ENCODE data around the gene PRELP. TPM values are rescaled to one million over a fixed set of nuclear protein-coding genes. Genes with fewer than 3 reads are reported as not detected.

The PRELP gene
- total RNA-seq, 1 experiment from 2014 or later = not detected

GRCh38 chr1:203539831-203540546 lies 64.4 kb downstream of the PRELP start:
- H3K27ac ChIP-seq (ENCODE audit: low read length) = no peak overlapping the region
- in situ Hi-C loops (cut with HindIII; ENCODE audit: low pct_unique_long_range_greater_than_20kb, low sequenced_read_pairs) = no loop called here
- no peak for DNase-seq (ENCODE audit: low read depth, low spot score)
- intact Hi-C loops (cut with micrococcal nuclease; ENCODE audit: unreplicated experiment) = no loop called here
- no TSS peak for BruUV-seq (replicated peaks)
- H3K4me1 ChIP-seq (ENCODE audit: control insufficient read depth, insufficient read depth, low read length) = no peaks in the 10 kb centered on the region; the same call in 1 of the 2 replicates
- H3K4me3 ChIP-seq (ENCODE audit: low read depth in 2 of 2, low read length in 2 of 2) = no peak overlapping the region
- no peak for TF ChIP-seq POLR2AphosphoS5 (IDR thresholded peaks at IDR 0.05; ENCODE audit: low read depth, low read length)
- TF ChIP-seq SIN3A (IDR thresholded peaks at IDR 0.05; ENCODE audit: borderline replicate concordance, insufficient read depth, low read depth, low read length) = no peak
- no peak for TF ChIP-seq CTCF (IDR thresholded peaks at IDR 0.05)
- no peak for TF ChIP-seq TCF7L2 (IDR thresholded peaks at IDR 0.05; ENCODE audit: low read depth, low read length)
- TF ChIP-seq REST (IDR thresholded peaks at IDR 0.05; ENCODE audit: insufficient read depth in 1 of 2, low read depth in 2 of 2, low read length in 1 of 2) = no peak
- ChIA-PET POLR2A (no interaction called here), CTCF (no interaction called here)
- no peaks in the 10 kb centered on the region for H3K36me3 ChIP-seq (ENCODE audit: control insufficient read depth, insufficient read depth, low read length)
- no peaks in the 10 kb centered on the region for H3K9me3 ChIP-seq (ENCODE audit: control insufficient read depth, insufficient read depth, low read depth, low read length)
- H3K27me3 ChIP-seq (ENCODE audit: control insufficient read depth, insufficient read depth, low read length) = no peaks in the 10 kb centered on the region
- no peak for ATAC-seq

Other genes with a start within 250 kb of the PRELP start
- gene CHIT1, start 246.1 kb upstream of the PRELP start, total RNA-seq (2021; ENCODE audit: unreplicated experiment) = not detected
- 6.1 TPM for gene BTG2, start 170.3 kb upstream of the PRELP start, total RNA-seq (2021; ENCODE audit: unreplicated experiment)
- gene FMOD, start 124.7 kb upstream of the PRELP start, total RNA-seq (2021; ENCODE audit: unreplicated experiment) = not detected
- gene OPTC, start 18.3 kb downstream of the PRELP start, total RNA-seq (2021; ENCODE audit: unreplicated experiment) = not detected
- gene ATP2B4, start 151.0 kb downstream of the PRELP start, total RNA-seq (2021; ENCODE audit: unreplicated experiment) = 20.9 TPM